Activated naive CD4-positive, alpha-beta T cell treated with anti-CD3 and anti-CD28 coated beads, Interleukin-2, amount 50 U/mL, for 16 hours (primary cell): Measurements from ENCODE around the gene NSL1.

Experiments
- DNase-seq: peaks from one replicate; pipeline ENCODE4 v3.0.0-alpha.2; 2020

The NSL1 gene

GRCh38 chr1:212680680-212681389 lies 110.7 kb downstream of the NSL1 start:
- no peak for DNase-seq

- no peak for DNase-seq
Measured at GRCh38 chr1:212678456-212679410, 112.8 kb downstream of the NSL1 start.

- no peak for DNase-seq
Measured at GRCh38 chr1:212677573-212677972, 114.0 kb downstream of the NSL1 start.

- DNase-seq, result no peak
Measured at GRCh38 chr1:212677136-212677535, 114.4 kb downstream of the NSL1 start.
